HG02870 (cell line): ENCODE results near the gene EBLN2.

ENCODE experiments used
- ATAC-seq: cut with Tn5 transposase; IDR thresholded peaks from one replicate; pipeline ENCODE4 v1.9.1; 2021; ENCODE audit warnings: mild to moderate bottlenecking, moderate library complexity; ENCODE audit not compliant: unreplicated experiment

The EBLN2 gene

DNA sequence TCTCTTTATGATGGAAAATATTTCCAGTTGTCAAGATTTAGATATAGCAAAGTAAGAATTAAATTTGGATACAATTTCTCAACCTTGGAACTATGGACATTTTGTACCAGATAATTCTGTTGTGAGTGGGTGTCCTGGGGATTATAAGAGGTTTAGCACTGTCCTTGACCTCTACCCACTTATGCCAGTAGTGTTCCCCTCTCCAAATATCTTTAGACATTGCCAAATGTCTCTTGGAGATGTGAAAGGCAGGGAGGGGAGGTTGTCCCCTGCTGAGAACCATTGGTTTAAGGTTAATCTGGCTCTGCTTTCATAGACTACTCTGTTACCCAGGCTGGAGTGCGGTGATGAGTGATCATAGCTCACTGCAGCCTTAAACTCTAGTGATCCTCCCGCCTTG, at the start of gene EBLN2:
Gene EBLN2, plus strand, starts transcription at position 244 of the 400 bp plus-strand sequence. CDS start 423 bp downstream, outside the sequence.
- ATAC-seq: no peak

DNA sequence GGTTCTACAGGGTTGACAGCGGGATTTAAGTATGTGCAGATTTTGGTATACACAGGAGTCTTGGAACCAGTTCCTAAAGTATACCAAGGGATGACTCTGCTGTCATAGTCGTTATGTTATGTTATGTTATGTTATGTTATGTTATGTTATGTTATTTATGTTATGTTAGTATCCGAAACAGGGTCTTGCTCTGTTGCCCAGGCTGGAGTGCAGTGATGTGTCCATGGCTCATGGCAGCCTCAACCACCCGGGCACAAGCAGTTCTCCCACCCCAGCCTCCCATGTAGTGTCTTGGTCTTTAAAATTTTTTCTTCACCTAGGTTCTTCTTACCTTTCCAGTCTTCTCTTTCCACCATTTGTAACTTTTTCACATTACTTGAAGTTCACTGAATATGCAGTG, 43.2 kb upstream of the EBLN2 start:
- no peak for ATAC-seq

DNA sequence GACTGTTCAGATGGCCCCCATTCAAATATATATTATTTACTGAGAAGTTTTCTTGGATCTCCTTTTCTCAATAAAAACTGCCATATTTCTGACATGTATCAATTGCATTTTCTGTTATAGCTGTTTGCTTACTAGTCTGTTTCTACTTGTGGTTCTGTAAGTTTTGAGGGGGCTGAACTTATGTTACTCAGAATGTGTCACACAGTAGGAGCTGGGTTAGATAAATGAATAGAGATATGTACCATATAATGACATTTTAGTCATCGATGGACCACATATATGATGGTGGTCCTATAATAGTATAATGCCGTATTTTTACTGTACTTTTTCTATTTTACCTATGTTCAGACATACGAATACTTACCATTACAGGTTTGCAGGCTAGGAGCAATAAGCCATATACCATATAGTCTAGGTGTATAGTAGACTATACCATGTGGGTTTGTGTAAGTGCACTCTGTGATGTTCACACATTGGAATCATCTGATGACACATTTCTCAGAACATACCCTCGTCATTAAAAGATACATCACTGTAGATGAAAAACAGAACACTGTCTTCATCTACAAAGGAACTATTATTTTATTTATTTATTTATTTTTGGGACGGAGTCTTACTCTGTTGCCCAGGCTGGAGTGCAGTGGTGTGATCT, 42.5 kb upstream of the EBLN2 start:
- ATAC-seq: no peak

GRCh38 chr3:73021301-73021835, 40.1 kb upstream of the EBLN2 start:
- no peak for ATAC-seq

- ATAC-seq: no peak
Measured at GRCh38 chr3:73024836-73025235, 36.6 kb upstream of the EBLN2 start.

GRCh38 chr3:73026111-73026759, 35.2 kb upstream of the EBLN2 start:
- ATAC-seq: no peak

- no peak for ATAC-seq
Measured at GRCh38 chr3:73026760-73027113, 34.7 kb upstream of the EBLN2 start.

GRCh38 chr3:73028803-73029202, 32.7 kb upstream of the EBLN2 start:
- no peak for ATAC-seq

GRCh38 chr3:73029321-73029796, 32.1 kb upstream of the EBLN2 start:
- ATAC-seq: no peak

GRCh38 chr3:73030073-73030597, 31.3 kb upstream of the EBLN2 start:
- ATAC-seq: peak; percentile 44

DNA sequence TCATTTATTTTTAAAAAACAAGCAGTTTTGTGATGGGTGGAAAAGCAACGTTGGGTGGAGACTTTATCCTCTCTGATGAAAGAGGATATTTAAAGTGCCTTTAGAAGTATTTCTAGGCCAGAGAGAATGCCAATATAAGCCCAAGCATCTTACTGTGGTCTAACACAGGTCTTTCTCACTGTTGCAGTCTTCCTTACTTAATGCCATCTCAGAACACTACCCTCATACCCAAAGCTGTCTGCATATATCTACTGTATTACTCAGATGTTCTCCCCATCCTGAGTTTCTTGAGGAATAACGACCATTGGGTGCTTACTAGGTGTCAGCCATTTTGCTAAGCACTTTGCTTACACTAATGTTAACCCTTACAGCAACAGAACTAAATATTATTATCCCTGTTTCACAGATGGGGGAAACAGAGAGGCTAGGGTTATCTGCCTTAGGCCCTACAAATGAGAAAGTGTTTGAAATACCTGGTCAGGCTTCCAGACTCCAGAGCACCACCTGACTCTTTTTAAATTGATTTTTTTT, 29.8 kb upstream of the EBLN2 start:
- no peak for ATAC-seq

DNA sequence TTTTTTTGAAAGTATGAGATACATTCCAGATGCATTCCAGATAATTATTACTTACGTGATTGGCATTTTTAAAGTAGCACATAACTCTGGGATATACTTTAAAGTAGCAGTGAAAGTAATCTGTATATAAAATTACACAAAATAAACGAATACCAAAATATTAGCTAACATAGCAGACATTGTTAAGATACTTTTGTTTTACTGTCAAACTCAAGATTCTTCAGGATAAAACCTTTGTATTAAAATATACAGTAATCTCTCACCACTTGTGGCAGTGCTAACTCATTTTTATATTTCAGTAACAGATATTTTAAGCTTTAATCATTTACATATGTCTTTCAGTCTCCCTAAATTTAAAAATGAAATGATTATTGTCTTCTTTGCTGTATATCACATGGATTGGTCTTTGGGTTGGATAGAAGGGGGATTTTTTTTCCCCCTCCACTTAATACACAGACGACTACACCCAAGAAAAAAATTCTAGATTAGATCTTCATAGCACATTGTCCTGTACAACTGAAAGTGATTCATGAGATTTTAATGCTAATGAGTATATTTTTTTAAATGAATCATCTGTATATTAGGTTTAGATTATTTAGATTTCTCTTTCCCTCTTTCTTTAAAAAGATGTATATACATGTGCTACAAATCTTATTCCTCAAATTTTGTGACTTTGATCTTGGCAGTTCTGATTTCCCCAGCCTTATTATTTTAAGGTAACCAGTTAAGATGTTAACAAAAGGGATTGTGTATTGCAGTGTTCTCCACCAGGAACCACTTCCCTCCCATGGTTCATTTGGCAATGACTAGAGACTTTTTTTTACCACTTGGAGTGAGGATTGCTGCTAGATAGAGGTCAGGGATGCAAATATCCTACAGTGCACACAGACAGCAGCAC, 24.5 kb upstream of the EBLN2 start:
- no peak for ATAC-seq

DNA sequence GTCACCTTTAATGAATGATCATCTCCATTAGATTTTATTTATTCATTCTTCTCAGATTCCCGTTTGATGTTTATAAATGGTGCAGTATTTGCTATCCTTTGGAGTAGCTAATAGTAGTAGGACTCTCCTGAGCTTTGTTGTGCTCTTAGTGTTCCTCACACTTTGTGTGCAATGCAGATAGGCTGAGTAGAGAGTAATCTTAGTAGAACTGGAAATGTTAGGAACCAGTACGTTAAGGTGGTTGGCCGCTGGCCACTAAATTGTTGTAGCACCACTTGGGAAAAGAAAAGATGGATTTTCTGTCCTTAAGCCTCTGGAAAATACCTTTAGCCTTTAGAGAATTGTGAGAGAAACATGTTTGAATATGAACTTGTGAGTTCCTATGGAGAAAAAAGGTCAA, 19.9 kb upstream of the EBLN2 start:
- no peak for ATAC-seq

GRCh38 chr3:73043414-73043813, 18.0 kb upstream of the EBLN2 start:
- ATAC-seq: no peak

DNA sequence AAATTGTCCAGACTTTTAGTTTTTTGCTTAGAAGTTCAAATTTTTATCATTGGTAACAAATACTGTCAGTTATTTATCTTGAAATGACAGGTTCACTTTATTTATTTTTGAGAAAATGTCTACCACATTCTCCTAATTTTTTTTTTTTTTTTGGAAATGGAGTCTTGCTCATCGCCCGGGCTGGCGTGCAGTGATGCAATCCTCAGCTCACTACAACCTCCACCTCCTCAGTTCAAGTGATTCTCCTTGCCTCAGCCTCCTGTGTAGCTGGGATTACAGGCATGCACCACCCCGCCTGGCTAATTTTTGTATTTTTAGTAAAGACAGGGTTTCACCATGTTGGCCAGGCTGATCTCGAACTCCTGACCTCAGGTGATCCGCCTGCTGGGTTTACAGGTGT, 16.1 kb upstream of the EBLN2 start:
- no peak for ATAC-seq

DNA sequence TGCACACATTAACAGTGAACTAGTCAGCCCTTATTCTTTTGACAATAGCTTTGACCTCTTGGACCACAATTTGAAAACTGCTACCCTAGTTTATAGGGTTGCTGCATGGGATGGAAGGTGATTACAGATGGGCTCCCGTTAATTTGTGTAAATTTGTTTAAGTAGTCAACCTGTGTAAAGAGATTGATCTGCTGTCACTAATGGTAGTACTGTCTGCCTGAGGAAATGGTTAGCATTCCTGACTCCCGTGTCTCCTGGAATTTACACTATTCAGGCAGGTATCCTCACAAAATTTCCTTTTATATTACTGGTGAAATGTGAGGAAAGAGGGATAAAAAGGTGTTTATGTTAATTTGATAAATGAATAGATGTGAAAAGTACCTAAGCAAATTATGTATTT, 15.3 kb upstream of the EBLN2 start:
- ATAC-seq: no peak

GRCh38 chr3:73049319-73049718, 12.1 kb upstream of the EBLN2 start:
- no peak for ATAC-seq

- no peak for ATAC-seq
Measured at GRCh38 chr3:73052857-73053256, 8.6 kb upstream of the EBLN2 start.

DNA sequence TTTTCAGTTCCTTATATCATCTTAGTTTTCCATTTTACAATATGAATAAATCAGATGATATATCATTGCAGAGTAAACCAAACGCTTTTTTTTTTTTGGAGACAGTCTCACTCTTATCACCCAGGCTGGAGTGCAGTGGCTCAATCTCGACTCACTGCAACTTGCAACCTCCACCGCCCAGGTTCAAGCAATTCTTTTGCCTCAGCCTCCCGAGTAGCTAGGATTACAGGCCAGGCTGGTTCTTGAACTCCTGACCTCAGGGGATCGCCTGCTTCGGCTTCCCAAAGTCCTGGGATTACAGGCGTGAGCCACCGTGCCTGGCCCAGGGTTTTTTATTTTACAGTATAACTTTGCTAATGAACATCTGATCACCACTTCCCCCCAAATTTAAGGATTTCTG, 5.9 kb upstream of the EBLN2 start:
- no peak for ATAC-seq

DNA sequence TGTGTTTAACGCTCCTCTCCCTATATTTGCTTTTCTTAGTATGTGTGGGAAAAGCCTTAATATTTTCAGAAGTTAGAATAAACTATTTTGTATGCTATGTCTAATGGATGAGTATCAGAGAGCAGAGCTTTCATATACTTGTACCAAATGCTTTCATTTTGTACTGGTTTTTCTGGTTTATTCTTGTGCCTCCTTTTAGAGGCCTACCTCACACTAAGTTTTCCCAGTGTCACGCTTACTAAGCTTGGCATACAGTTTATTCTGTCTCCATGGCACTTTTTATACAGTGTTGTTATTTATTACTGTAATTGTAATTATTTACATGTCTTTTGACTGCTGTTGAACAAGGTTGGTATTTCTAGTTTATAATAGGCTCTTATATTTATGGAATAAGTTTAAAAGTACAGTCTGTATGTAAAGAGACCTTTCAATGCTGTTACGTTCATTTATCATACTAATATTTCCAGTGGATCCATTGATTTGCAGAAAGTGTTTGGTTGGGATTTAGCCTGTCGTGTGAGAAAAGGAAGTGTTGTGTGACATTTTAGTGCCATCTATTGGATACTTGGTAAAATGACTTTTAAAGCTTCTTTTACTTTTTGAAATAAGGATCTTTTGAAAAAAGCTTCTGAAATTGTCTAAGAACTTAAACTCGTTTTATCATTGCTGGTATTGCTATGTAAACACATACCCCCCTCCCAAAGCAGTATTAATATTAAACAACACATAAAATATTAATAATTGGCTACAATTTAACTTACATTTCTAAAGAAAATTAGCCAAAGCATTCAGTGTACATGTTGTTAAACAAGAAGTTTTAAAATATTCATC, 5.2 kb upstream of the EBLN2 start:
- no peak for ATAC-seq
